Thyroid gland (tissue), 4 donors: ENCODE measurements around the gene SPANXN5. TPM values are rescaled to one million over a fixed set of nuclear protein-coding genes. Genes with fewer than 3 reads are reported as not detected.
"Not testable (repeated sequence)": the region's sequence is repeated elsewhere in the genome, so short reads cannot be mapped to it uniquely, and the experiment has no call there.

Experiments used
- DNase-seq, 2 donors: peaks; one replicate each; pipeline ENCODE4 v3.0.0-alpha.2; 2019
- H3K27ac ChIP-seq, 3 donors: fragments of 200-600 bp; sonication (generic); 1 replicate in 2 of 3; 2 replicates in 1 of 3; pipeline ENCODE4 v1.5.1; 2016 to 2019; ENCODE audit warnings: mild to moderate bottlenecking in 1 of 3, moderate library complexity in 1 of 3
- H3K27me3 ChIP-seq: fragments of 200-600 bp; sonication (generic); one replicate; pipeline ENCODE4 v1.5.1; 2019
- H3K36me3 ChIP-seq, 2 donors: fragments of 200-600 bp; sonication (generic); one replicate each; pipeline ENCODE4 v1.5.1; 2016 to 2019
- H3K4me1 ChIP-seq, 2 donors: fragments of 200-600 bp; sonication (generic); one replicate each; pipeline ENCODE4 v1.5.1; 2017 to 2019
- H3K4me3 ChIP-seq, 3 donors: fragments of 200-600 bp; sonication (generic); replicated peaks in 1 of 3; 1 replicate in 2 of 3; 2 replicates in 1 of 3; pipeline ENCODE4 v1.5.1; 2016; ENCODE audit warnings: mild to moderate bottlenecking in 1 of 3
- H3K9me3 ChIP-seq: fragments of 200-600 bp; sonication (generic); one replicate; pipeline ENCODE4 v1.5.1; 2017
- CTCF ChIP-seq, 6 experiments: fragments of 200-600 bp in 3 of 6; fragments of 450-650 bp in 3 of 6; sonication (generic) in 3 of 6; IDR thresholded peaks; one replicate each; pipeline ENCODE4 v1.5.1; 2016 to 2019; ENCODE audit warnings: antibody characterized with exemption in 6 of 6, mild to moderate bottlenecking in 2 of 6, inconsistent platforms in 1 of 6, moderate library complexity in 1 of 6
- POLR2A ChIP-seq, 2 donors: fragments of 450-650 bp; IDR thresholded peaks; one replicate each; pipeline ENCODE4 v1.6.1; 2017; ENCODE audit warnings: antibody characterized with exemption in 2 of 2, mild to moderate bottlenecking in 2 of 2, moderate library complexity in 1 of 2
- WGBS, 2 donors: methylation state at CpG; one replicate each; pipeline ENCODE4 v1.1.5; 2017; 5-methylcytosine and 5-hydroxymethylcytosine counted together
- intact Hi-C: fragments of 100-400 bp; cut with DNase I; formaldehyde crosslinking; loops from one replicate; pipeline ENCODE4 v1.15.1; 2023
- total RNA-seq, 4 donors: library from RNA; depleted of rRNA; stranded (reverse); fragments of >200 nt; gene quantifications; one replicate each; pipeline ENCODE4 v1.2.3, GENCODE V29; 2016

SPANXN5 gene
- total RNA-seq = not detected

DNA sequence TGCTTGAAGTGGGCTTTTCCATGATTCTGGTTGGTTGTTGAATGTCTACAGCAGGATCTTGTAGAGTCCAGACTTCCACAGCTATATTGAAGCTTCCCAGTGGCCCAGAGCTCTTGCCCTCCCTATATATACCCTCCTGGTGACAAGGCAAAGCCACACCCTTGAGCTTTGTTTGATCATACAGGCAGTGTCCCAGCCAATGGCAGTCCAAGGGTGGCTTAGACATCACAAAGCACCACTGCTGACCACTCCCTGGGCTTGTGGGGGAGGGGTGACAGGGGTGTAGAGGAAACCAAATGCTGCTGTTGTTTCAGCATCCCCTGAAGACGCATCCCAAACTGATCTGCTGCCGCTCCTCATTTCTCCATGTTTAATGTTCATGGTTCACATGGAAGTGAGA lies at the start of gene SPANXN5:
TSS of gene SPANXN5 (minus strand) at position 101 of the 400 bp plus-strand sequence. CDS start at position 22, 79 bp downstream.
- WGBS, 2 donors = 96 to 100% methylated on average over 2 of the region's 2 CpGs
- H3K27ac ChIP-seq, DNase-seq, H3K4me1 ChIP-seq, H3K9me3 ChIP-seq, H3K4me3 ChIP-seq, H3K36me3 ChIP-seq, H3K27me3 ChIP-seq, intact Hi-C loops: not testable (repeated sequence)

DNA sequence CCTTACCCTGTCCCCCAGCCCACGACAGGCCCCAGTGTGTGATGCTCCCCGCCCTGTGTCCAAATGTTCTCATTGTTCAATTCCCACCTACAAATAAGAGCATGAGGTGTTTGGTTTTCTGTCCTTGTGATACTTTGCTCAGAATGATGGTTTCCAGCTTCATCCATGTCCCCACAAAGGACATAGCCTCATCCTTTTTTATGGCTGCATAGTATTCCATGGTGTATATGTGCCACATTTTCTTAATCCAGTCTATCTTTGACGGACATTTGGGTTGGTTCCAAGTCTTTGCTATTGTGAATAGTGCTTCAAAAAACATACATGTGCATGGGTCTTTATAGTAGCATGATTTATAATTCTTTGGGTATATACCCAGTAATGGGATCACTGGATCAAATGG lies 46.4 kb upstream of the SPANXN5 start:
- H3K4me1 ChIP-seq, H3K27ac ChIP-seq, intact Hi-C loops, H3K36me3 ChIP-seq, H3K9me3 ChIP-seq, H3K4me3 ChIP-seq, DNase-seq, H3K27me3 ChIP-seq: not testable (repeated sequence)
- WGBS, 2 donors = 89 to 90% methylated on average over 3 of the region's 3 CpGs

DNA sequence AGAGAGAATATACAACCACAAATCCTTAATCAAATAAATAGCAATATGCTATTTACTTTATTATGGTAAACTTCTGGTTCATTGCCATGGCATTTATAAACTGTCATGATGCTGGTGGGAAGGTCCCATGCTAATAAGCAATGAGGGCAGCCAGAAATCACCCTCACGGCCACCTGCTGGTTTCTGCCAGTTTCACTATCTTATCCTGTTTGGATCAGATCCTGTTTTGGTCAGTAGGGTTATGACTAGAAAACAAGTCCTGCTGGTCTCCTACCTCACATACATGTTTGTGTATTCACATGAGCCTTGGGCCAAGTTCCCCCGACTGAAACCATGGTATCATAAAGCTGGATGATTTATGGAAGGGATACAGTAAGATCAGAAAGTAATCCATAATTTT lies 41.9 kb upstream of the SPANXN5 start:
- DNase-seq = no peak
- Histone ChIP-seq H3K4me3 (no peak overlapping the region), H3K27ac (no peak overlapping the region), H3K4me1 (no peaks in the 10 kb centered on the region), H3K9me3 (no peaks in the 10 kb centered on the region), H3K27me3 (no peaks in the 10 kb centered on the region), H3K36me3 (no peaks in the 10 kb centered on the region)
- intact Hi-C loops = no loop called here
- TF ChIP-seq CTCF (IDR thresholded peaks at IDR 0.05) (no peak), POLR2A (IDR thresholded peaks at IDR 0.05) (no peak)
- 76 to 89% methylated on average over 2 of the region's 2 CpGs for WGBS, 2 donors

DNA sequence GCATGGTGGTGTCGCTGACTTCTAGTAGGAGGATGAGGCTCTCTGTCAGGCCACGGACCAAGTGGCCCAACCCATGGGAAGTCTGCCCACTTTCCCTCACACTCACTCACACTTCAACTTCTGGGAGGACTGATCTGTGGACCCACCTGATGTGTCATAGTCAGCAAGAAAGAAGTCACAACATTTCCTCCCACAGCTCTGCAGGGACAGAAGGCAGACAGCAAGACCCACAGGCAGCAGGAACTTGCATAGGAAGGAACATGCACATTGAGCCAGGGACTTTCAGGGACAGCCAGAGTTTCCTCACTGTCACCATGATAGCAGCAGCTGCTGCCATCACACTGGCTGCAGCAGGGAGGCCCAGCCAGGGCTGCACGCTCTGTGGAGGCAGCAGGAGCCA lies 33.3 kb upstream of the SPANXN5 start:
- Histone ChIP-seq H3K27me3 (no peaks in the 10 kb centered on the region), H3K9me3 (no peaks in the 10 kb centered on the region), H3K4me3 (no peak overlapping the region), H3K27ac (no peak overlapping the region), H3K4me1 (no peaks in the 10 kb centered on the region), H3K36me3 (no peaks in the 10 kb centered on the region)
- no peak for DNase-seq
- intact Hi-C loops = no loop called here
- TF ChIP-seq POLR2A (IDR thresholded peaks at IDR 0.05) (no peak), CTCF (IDR thresholded peaks at IDR 0.05) (no peak)
- WGBS, 2 donors = 56 to 69% methylated on average over 2 of the region's 3 CpGs

- DNase-seq = no peak
- Histone ChIP-seq H3K27me3 (no peaks in the 10 kb centered on the region), H3K4me1 (peaks cover 0 to 4% of the 10 kb centered on the region in 2 donors), H3K27ac (no peak overlapping the region), H3K9me3 (no peaks in the 10 kb centered on the region), H3K4me3 (no peak overlapping the region), H3K36me3 (no peaks in the 10 kb centered on the region)
- TF ChIP-seq POLR2A (IDR thresholded peaks at IDR 0.05) (no peak), CTCF (IDR thresholded peaks at IDR 0.05) (no peak)
- WGBS, 2 donors = 83 to 90% methylated on average over 2 of the region's 2 CpGs
- intact Hi-C loops = no loop called here
These were observed 27.4 kb upstream of the SPANXN5 start for GRCh38 chrX:52824608-52825007.

GRCh38 chrX:52821079-52821760 lies 24.0 kb upstream of the SPANXN5 start:
- intact Hi-C loops = no loop called here
- H3K27ac ChIP-seq = no peak overlapping the region
- no peak overlapping the region for H3K4me3 ChIP-seq
- H3K4me1 ChIP-seq = peaks cover 0 to 4% of the 10 kb centered on the region in 2 donors
- TF ChIP-seq POLR2A (IDR thresholded peaks at IDR 0.05) = no peak
- no peaks in the 10 kb centered on the region for H3K36me3 ChIP-seq
- H3K9me3 ChIP-seq = no peaks in the 10 kb centered on the region
- WGBS, 2 donors = 48 to 86% methylated on average over 7 to 11 of the region's 11 CpGs
- H3K27me3 ChIP-seq = no peaks in the 10 kb centered on the region
- DNase-seq = peak; percentile 54 to 58
